ENCODE results near the gene NEK5.
"Not testable (repeated sequence)": the region's sequence is repeated elsewhere in the genome, so short reads cannot be mapped to it uniquely, and the experiment has no call there.

NEK5 gene, protein sequence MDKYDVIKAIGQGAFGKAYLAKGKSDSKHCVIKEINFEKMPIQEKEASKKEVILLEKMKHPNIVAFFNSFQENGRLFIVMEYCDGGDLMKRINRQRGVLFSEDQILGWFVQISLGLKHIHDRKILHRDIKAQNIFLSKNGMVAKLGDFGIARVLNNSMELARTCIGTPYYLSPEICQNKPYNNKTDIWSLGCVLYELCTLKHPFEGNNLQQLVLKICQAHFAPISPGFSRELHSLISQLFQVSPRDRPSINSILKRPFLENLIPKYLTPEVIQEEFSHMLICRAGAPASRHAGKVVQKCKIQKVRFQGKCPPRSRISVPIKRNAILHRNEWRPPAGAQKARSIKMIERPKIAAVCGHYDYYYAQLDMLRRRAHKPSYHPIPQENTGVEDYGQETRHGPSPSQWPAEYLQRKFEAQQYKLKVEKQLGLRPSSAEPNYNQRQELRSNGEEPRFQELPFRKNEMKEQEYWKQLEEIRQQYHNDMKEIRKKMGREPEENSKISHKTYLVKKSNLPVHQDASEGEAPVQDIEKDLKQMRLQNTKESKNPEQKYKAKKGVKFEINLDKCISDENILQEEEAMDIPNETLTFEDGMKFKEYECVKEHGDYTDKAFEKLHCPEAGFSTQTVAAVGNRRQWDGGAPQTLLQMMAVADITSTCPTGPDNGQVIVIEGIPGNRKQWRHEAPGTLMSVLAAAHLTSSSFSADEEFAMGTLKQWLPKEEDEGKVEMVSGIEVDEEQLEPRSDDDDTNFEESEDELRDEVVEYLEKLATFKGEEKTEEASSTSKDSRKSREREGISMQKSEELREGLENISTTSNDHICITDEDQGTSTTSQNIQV

GRCh38 chr13:52128714-52129700 lies at the start of gene NEK5:
TSS of gene NEK5 (minus strand) at chr13:52129073. CDS start at chr13:52127482, 1,591 bp downstream.
- no peak for FAIRE-seq

GRCh38 chr13:52177276-52177675 lies 48.4 kb upstream of the NEK5 start:
- FAIRE-seq = no peak

DNA sequence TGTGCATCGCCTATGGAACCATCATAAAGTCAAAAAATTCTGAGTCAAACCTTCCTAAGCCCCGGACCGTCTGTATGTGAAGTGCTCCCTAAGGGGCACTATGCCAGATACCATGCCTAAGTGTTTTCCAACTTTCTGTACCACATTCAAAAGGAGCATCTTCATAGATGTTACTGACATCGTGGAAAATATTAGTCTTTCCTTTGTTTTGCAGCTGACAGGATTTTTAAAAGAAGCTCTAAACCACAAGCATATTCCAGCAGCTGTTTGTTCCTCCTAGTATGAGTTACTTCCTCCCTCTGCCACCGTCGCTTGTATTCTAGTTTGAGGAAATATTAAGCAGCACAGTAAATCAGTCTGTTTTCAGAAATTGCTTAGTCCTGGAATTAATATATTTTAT lies 45.1 kb upstream of the NEK5 start:
- not testable (repeated sequence) for FAIRE-seq

- FAIRE-seq = no peak
Measured at GRCh38 chr13:52173373-52173772, 44.5 kb upstream of the NEK5 start.

DNA sequence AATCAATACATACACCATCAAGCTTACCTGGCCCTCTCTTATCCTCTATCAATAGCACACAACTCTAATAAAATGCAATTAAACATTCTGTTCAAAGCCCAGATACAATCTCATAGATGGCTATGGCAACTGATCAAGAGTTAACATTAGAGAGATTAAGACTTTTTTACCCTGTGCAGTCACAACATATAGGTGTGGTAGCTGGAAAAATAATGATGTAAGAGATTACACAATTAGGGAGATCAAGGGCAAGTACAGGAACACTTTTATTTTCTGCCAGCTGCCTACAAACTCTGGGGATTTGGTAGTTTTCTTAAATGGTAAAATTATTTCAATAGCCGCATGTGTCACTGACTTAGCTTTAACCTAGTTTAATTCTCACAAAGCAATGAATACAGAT lies 42.8 kb upstream of the NEK5 start:
- not testable (repeated sequence) for FAIRE-seq

DNA sequence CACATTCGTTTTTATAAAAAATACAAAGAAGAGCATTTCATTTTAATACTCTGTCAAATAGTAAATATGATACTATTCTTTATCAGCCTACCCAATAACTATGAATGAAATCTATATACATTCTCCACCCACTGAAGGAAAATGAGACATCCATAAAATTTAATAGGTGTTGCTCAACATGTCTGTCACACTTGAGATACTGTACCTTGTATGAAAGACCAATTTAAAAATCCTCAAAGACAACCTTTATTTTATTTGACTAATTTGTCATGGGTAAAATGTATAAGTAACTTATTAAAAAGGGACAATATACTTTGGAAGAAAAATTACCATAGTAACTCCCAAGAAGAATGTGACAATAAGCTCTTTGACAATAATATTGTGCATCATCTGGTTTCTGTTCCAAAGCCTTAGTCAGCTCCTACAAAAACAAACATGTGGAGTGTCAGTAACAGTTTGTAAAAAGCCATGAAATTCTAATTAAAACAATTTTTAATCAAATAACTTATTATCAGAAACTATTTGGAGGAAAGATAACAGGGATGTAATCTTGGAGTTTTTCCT lies 42.0 kb upstream of the NEK5 start:
- FAIRE-seq = peak; percentile 26

GRCh38 chr13:52169839-52170238 lies 41.0 kb upstream of the NEK5 start:
- FAIRE-seq = no peak

- FAIRE-seq = no peak
Measured at GRCh38 chr13:52165411-52165810, 36.5 kb upstream of the NEK5 start.

DNA sequence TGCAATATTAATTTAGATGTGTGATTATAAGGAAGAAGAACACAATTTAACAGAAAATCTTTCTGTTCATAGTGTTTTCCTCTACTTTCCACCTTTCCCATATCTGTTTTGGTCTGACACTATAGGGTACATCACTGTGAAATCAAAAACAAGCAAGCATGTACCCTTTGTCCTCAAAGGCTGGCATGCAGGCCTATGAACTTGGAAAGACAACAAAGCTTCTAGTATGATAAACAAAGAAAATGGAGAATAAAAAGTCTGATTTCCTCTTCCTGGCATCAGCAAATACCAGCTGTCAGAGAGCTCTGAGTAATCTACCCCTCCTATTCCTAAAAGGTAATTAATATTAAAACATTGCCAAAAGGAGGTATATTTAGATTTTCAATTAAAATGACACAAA lies 36.1 kb upstream of the NEK5 start:
- no peak for FAIRE-seq

DNA sequence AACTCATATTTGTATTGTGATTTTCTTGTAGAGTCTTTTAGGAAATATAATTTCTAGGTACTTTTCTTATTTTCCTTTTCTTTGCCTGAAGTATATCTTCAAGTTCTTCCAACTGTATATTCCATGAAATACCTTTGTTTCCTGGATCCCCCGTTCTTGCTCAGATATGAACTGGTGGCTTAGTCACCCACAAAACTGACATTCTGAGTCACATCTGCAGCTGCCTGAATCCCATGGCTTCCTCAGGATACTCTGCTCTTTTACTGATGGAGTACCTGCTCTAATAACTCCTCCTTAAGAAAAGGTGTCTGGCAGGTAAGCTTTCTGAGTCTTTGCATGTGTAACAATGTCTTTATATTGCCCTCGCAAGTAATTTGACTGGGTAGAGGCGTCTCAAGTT lies 35.0 kb upstream of the NEK5 start:
- FAIRE-seq = not testable (repeated sequence)

GRCh38 chr13:52162279-52163101 lies 33.6 kb upstream of the NEK5 start:
- no peak for FAIRE-seq

- no peak for FAIRE-seq
Measured at GRCh38 chr13:52161181-52161646, 32.3 kb upstream of the NEK5 start.

- FAIRE-seq = no peak
Measured at GRCh38 chr13:52160506-52160905, 31.6 kb upstream of the NEK5 start.

DNA sequence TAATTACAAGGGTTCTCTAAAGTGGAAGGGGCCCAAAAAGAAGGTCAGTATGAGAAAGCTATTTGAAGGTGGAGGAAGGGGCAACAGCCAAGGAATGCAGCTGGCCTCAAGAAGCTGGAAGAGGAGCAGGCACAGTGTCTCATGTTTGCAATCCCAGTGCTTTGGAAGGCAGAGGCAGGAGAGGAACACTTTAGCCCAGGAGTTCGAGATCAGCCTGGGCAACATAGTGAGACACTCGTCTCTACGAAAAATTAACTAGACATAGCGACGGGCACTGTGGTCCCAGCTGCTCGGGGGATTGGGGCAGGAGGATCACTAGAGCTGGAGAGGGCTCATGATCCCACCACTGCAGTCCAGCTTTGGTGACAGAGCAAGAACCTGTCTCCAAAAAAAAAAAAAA lies 31.2 kb upstream of the NEK5 start:
- no peak for FAIRE-seq

DNA sequence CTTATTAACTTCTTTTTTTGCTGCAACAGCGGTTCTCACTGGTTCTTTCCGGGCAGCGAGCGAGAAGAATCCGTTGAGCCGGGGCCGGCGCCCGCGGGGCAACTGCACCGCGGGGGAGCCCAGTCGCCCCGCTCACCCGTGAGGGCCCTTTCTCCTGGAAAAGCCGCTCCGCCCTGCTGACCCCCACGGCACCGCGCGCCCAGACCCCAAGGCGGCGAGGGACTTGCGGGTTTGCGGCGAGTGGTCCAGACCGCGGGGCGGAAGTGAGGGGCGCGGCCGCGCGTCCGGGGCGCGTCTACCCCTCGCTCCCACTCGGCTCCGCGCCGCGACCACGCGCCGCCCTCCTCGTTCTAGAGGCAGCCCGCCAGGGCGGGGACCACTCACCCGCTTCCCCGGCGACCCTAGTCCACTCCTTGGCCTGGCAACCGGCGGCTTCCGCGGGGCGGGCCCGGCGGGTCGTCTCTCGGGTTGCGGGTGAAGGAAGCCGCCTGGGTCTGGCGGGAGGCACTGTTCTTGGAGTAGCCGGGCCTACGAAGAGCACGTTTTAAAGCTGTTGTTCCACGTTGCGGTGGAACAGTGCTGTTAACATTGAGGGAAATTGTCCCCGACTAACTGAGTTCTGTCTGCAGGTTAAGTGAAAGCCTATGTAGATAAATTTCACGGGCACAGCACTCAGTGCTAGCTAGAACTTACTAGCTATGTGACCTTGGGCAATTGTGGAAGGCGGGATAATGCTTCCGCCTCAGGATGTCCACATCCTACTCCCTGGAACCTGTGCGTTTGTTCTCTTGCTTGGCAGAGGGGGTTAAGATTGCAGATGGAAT lies 30.5 kb upstream of the NEK5 start, which contains the start of gene NEK3:
Gene NEK3 (minus strand): TSS at position 439 of the 824 bp plus-strand sequence. CDS start 3,406 bp downstream, outside the sequence.
- FAIRE-seq = no peak

GRCh38 chr13:52158629-52159158 lies 29.8 kb upstream of the NEK5 start:
- no peak for FAIRE-seq

GRCh38 chr13:52156724-52157261 lies 27.9 kb upstream of the NEK5 start:
- FAIRE-seq = no peak

DNA sequence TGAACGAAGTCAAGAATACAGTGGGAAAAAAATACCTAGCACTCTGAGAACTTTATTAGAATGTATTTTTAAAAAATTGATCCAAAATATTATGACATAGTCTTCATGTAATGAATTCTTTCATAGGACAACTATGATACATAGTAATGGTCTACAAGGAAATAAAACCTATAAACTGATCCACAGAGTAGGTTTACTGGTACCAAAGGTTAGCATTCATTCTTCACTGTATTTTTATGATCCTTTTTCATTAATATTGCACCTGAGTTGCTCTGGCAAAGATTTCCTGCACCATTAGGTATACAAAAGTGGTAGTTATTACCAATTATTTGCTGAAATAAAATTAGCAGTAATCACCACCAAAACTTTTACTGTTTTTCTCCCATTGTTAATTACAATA lies 26.3 kb upstream of the NEK5 start:
- FAIRE-seq = no peak

DNA sequence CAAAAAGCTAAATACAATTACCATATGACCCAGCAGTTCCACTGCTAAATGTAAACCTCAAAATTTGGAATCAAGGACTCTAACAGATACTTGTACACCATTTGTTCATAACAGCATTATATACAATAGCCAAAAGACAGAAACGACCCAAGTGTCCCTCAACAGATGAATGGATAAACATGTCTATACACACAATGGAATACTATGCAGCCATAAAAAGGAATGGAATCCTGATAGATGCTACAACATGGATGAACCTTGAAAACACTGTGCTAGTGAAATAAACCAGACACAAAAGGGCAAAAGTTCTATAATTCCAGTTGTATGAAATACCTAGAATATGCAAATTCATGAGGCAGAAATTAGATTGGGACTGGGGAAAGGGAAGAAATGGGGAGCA lies 18.4 kb upstream of the NEK5 start:
- FAIRE-seq = no peak

DNA sequence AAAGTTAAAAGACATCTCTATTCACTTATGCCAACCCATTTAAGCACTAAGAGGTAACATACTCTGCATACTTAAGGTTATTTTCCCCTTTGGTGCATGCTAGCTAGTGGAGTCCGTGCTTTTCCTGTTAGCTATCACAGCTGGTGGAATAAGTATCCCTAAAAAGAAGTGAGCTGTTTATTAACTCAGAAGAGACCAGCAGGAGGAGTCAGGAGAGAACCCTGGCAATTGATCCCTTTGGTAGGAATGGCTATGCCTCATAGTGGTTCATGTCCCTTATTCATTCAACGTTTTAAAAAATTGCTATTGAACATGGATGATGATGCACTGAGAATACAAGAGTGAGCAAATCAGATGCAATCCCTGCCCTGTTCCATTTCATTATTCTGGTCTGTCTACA lies 12.4 kb upstream of the NEK5 start:
- no peak for FAIRE-seq
